ENCODE data around the gene BLVRB. TPM values are rescaled to one million over a fixed set of nuclear protein-coding genes. Genes with fewer than 3 reads are reported as not detected.
"Not testable (repeated sequence)": the region's sequence is repeated elsewhere in the genome, so short reads cannot be mapped to it uniquely, and the experiment has no call there.

Gene BLVRB
- total RNA-seq, 1 donor from 2014 or later, result 295 TPM

DNA sequence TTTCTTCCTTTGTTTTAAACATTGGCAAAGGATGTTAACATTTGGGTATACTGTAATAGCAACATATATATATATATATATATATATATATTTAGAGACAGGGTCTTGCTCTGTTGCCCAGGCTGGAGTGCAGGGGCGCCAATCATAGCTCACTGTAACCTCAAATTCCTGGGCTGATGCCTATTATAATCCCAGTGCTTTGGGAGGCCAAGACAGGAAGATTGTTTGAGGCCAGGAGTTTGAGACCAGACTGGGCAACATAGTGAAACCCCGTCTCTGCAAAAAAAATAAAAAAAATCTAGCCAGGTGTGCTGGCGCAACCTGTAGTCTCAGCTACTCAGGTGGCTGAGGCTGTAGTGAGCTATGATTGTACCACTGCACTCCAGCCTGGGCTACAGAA, 5.4 kb downstream of the BLVRB start:
- no peak for DNase-seq (ENCODE audit: low spot score in 2 of 2)
- intact Hi-C loops (cut with DNase I), result loop anchor here (5.0 to 10.0 kb wide), 3 partner anchors 113 to 625 kb away; partner anchors contain the start of genes C19orf47, DYRK1B, MIA and PLD3
- Histone ChIP-seq H3K4me1 (peaks cover 5 to 16% of the 10 kb centered on the region in 2 donors), H3K36me3 (peaks cover 21 to 22% of the 10 kb centered on the region in 2 donors), H3K27ac (no peak overlapping the region), H3K4me3 (no peak overlapping the region), H3K27me3 (no peaks in the 10 kb centered on the region), H3K9me3 (no peaks in the 10 kb centered on the region)
- TF ChIP-seq, protein P1, sequence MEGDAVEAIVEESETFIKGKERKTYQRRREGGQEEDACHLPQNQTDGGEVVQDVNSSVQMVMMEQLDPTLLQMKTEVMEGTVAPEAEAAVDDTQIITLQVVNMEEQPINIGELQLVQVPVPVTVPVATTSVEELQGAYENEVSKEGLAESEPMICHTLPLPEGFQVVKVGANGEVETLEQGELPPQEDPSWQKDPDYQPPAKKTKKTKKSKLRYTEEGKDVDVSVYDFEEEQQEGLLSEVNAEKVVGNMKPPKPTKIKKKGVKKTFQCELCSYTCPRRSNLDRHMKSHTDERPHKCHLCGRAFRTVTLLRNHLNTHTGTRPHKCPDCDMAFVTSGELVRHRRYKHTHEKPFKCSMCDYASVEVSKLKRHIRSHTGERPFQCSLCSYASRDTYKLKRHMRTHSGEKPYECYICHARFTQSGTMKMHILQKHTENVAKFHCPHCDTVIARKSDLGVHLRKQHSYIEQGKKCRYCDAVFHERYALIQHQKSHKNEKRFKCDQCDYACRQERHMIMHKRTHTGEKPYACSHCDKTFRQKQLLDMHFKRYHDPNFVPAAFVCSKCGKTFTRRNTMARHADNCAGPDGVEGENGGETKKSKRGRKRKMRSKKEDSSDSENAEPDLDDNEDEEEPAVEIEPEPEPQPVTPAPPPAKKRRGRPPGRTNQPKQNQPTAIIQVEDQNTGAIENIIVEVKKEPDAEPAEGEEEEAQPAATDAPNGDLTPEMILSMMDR (IDR thresholded peaks at IDR 0.05), result no peak

DNA sequence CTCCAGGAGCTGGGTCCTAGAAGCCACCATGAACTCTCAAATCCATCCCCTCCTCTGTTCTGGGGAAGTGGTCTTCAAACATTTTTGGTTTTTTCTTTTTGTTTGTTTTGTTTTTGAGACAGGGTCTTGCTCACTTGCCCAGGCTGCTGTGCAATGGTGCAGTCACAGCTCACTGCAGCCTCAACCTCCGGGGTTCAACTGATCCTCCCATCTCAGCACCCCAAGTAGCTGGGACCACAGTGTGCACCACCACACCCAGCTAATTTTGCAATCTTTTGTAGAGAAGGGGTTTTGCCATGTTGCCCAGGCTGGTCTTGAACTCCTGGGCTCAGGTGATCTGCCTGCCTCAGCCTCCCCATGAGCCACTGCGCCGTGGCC, 7.0 kb downstream of the BLVRB start:
- intact Hi-C loops (cut with DNase I), result no loop called here
- no peak overlapping the region for H3K27ac ChIP-seq
- H3K36me3 ChIP-seq, result peaks cover 21 to 28% of the 10 kb centered on the region in 2 donors
- H3K9me3 ChIP-seq, result no peaks in the 10 kb centered on the region
- H3K4me3 ChIP-seq, result no peak overlapping the region
- H3K4me1 ChIP-seq, result peaks cover 0 to 5% of the 10 kb centered on the region in 2 donors
- no peak for DNase-seq (ENCODE audit: low spot score in 2 of 2)
- H3K27me3 ChIP-seq, result no peaks in the 10 kb centered on the region
- TF ChIP-seq, protein P1 (IDR thresholded peaks at IDR 0.05), result no peak

DNA sequence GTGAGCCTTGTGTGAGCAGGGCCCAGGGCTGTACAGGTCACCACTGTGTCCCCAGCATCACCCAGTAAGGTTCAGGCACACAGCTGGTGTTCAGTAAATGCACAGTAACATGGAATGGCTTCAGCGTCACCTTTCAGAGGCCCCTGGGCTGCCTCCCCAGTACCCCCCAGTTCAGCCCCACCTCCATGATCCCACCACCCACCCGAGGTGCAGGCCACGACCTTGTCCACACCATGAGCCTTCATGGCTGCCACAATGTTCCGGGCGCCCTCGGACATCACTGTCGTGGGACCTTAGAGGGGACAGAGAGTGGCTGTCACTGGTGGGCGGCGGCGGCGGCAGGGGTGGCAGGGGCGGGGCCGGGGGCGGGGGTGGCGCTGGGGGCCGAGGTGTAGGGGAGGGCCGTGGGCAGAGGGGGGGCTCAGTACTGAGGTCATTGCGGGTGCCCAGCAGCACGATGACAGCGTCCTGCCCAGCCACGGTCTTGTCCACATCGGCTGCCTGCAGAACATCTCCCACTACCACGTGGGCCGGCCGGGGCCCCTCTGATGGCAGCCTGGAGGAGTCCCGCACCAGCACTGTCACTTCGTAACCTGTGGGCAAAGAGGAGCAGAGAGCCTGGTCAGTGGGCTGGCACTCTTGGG, 7.5 kb downstream of the BLVRB start:
- H3K27me3 ChIP-seq, result no peaks in the 10 kb centered on the region
- TF ChIP-seq, protein P1 (IDR thresholded peaks at IDR 0.05), result no peak
- intact Hi-C loops (cut with DNase I), result no loop called here
- DNase-seq (ENCODE audit: low spot score in 2 of 2), result no peak
- H3K36me3 ChIP-seq, result peaks cover 21 to 28% of the 10 kb centered on the region in 2 donors
- H3K4me3 ChIP-seq, result no peak overlapping the region
- H3K4me1 ChIP-seq, result peaks cover 0 to 3% of the 10 kb centered on the region in 2 donors
- no peaks in the 10 kb centered on the region for H3K9me3 ChIP-seq
- H3K27ac ChIP-seq, result no peak overlapping the region

DNA sequence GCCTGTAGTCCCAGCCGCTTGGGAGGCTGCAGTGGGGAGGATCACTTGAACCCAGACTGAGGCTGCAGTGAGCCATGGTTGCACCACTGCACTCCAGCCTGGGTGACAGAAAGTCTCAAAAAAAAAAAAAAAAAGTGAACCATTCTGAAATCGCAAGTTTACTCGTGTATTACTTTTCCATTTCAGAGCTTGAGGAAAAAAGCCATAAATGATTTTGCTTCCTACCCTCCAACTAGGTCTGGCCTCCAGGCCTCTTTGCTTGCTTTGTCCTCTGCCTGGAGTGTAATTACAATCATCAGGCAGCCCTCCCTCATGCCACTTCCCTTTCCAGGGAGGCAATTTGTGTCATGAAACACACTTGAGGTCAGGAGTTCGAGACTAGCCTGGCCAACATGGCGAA, 8.5 kb downstream of the BLVRB start:
- no peaks in the 10 kb centered on the region for H3K4me1 ChIP-seq
- DNase-seq (ENCODE audit: low spot score in 2 of 2), result no peak
- H3K27me3 ChIP-seq, result no peaks in the 10 kb centered on the region
- no peak overlapping the region for H3K4me3 ChIP-seq
- no peaks in the 10 kb centered on the region for H3K9me3 ChIP-seq
- TF ChIP-seq, protein P1 (IDR thresholded peaks at IDR 0.05), result no peak
- H3K36me3 ChIP-seq, result peaks cover 21 to 28% of the 10 kb centered on the region in 2 donors
- H3K27ac ChIP-seq, result no peak overlapping the region
- intact Hi-C loops (cut with DNase I), result no loop called here

DNA sequence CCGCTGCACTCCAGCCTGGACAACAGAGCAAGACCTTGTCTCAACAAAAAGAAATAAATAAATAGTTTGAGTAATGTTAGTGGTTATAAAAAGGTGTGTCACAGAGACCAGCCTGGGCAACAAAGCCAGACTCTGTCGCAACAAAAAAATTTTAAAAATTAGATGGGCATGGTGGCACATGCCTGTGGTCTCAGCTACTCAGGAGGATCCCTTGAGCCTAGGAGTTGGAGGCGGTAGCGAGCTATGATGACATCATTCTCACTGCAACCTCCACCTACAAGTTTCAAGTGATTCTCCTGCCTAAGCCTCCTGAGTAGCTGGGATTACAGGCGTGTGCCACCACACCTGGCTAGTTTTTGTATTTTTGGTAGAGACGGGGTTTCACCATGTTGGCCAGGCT, 11.6 kb downstream of the BLVRB start:
- DNase-seq (ENCODE audit: low spot score in 2 of 2); intact Hi-C loops (cut with DNase I): not testable (repeated sequence)

DNA sequence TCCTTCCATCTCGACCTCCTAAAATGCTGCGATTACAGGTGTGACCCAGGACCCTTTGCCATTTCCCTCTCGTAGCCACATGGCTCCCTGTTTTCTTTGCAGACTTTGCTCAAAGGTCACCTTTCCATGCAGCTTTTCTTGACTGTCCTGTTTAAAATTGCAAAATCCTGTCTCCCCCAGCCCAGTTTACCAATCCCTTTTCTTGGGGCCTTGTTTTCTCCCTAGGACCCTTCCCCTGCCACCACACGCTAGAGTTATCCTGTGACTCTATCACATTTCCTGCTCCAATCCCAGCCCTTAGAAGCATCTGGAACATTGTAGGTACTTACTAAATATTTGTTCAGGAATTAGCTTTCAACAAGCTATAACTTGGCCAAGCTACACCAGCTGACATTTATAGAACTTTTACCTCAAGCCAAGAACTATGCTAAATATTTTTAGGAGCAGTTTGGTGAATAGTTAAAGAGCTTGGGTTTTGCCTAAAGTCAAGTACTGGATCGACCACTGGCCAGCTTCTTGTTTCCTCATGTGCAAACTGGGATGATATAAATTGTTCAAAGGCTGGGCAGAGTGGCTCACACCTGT, 12.3 kb downstream of the BLVRB start:
- Histone ChIP-seq H3K9me3 (no peaks in the 10 kb centered on the region), H3K27me3 (no peaks in the 10 kb centered on the region), H3K4me3 (no peak overlapping the region), H3K4me1 (no peaks in the 10 kb centered on the region), H3K36me3 (peaks cover 26 to 49% of the 10 kb centered on the region in 2 donors), H3K27ac (no peak overlapping the region)
- intact Hi-C loops (cut with DNase I), result no loop called here
- DNase-seq (ENCODE audit: low spot score in 2 of 2), result no peak
- TF ChIP-seq, protein P1 (IDR thresholded peaks at IDR 0.05), result no peak

More for the DNA sequence above, 11.6 kb downstream of the BLVRB start:
- not testable (repeated sequence) for H3K4me1 ChIP-seq, H3K27ac ChIP-seq, H3K9me3 ChIP-seq, H3K27me3 ChIP-seq, H3K4me3 ChIP-seq
- H3K36me3 ChIP-seq, result peaks cover 25 to 47% of the 10 kb centered on the region in 2 donors
